Naive thymus-derived CD4-positive, alpha-beta T cell (primary cell): ENCODE data around the gene AFF2. TPM values are rescaled to one million over a fixed set of nuclear protein-coding genes. Genes with fewer than 3 reads are reported as not detected.

Experiments
- ATAC-seq: fragments of 150-1000 bp; cut with Tn5 transposase; 2 replicates; pipeline ENCODE4 v1.10.0; 2021; ENCODE audit warnings: mild to moderate bottlenecking, moderate library complexity
- CTCF ChIA-PET: fragments of 350-600 bp; sonication (Branson Sonifier 250); formaldehyde crosslinking; loops from one replicate; lab custom pipeline; 2021; ENCODE audit warnings: antibody characterized with exemption; lab: Charles Lee
- POLR2A ChIA-PET: fragments of 350-600 bp; sonication (Branson Sonifier 250); formaldehyde crosslinking; loops from one replicate; lab custom pipeline; 2021; ENCODE audit warnings: antibody characterized with exemption, inconsistent platforms; lab: Charles Lee
- DNase-seq, 9 donors: peaks; one replicate each; pipeline versions ENCODE4 v3.0.0 to v3.0.0-alpha.2; 2020 to 2022; ENCODE audit warnings: mixed read lengths in 1 of 9
- H3K27ac ChIP-seq: one replicate; pipeline ENCODE4 v1.7.0; 2013; ENCODE audit warnings: mild to moderate bottlenecking, low read depth, low read length, moderate library complexity
- H3K27me3 ChIP-seq, 2 donors: one replicate each; pipeline ENCODE4 v1.7.0; 2013; ENCODE audit warnings: low read length in 2 of 2, mild to moderate bottlenecking in 2 of 2, moderate library complexity in 2 of 2; ENCODE audit not compliant: control insufficient read depth in 2 of 2, insufficient read depth in 2 of 2
- H3K36me3 ChIP-seq, 3 experiments: 1 replicate in 2 of 3; 2 replicates in 1 of 3; pipeline ENCODE4 v1.7.0; 2013; ENCODE audit warnings: low read length in 3 of 3, mild to moderate bottlenecking in 3 of 3, moderate library complexity in 1 of 3; ENCODE audit not compliant: insufficient read depth in 3 of 3, control insufficient read depth in 2 of 3
- H3K4me1 ChIP-seq, 2 donors: one replicate each; pipeline ENCODE4 v1.7.0; 2013; ENCODE audit warnings: low read length in 2 of 2, mild to moderate bottlenecking in 2 of 2, moderate library complexity in 1 of 2; ENCODE audit not compliant: control insufficient read depth in 2 of 2, insufficient read depth in 2 of 2
- H3K4me3 ChIP-seq: 2 replicates; pipeline ENCODE4 v1.7.0; 2013; ENCODE audit warnings: mild to moderate bottlenecking, low read length
- H3K9me3 ChIP-seq, 3 experiments: 1 replicate in 2 of 3; 2 replicates in 1 of 3; pipeline ENCODE4 v1.7.0; 2013; ENCODE audit warnings: low read length in 3 of 3; ENCODE audit not compliant: control insufficient read depth in 2 of 3
- H3K27ac Mint-ChIP-seq, 9 donors: one replicate each; pipeline ENCODE4 v1.8.0; 2020 to 2022; ENCODE audit warnings: mixed read lengths in 9 of 9, mild to moderate bottlenecking in 8 of 9, moderate library complexity in 5 of 9, inconsistent platforms in 2 of 9
- H3K27me3 Mint-ChIP-seq, 5 donors: one replicate each; pipeline ENCODE4 v1.8.0; 2021 to 2022; ENCODE audit warnings: mixed read lengths in 5 of 5, mild to moderate bottlenecking in 1 of 5
- H3K36me3 Mint-ChIP-seq, 5 donors: one replicate each; pipeline ENCODE4 v1.8.0; 2020 to 2022; ENCODE audit warnings: mixed read lengths in 5 of 5, mild to moderate bottlenecking in 3 of 5, inconsistent platforms in 1 of 5
- H3K4me1 Mint-ChIP-seq, 7 donors: one replicate each; pipeline ENCODE4 v1.8.0; 2020 to 2022; ENCODE audit warnings: mixed read lengths in 7 of 7, mild to moderate bottlenecking in 3 of 7, inconsistent platforms in 1 of 7
- H3K4me3 Mint-ChIP-seq, 10 donors: one replicate each; pipeline ENCODE4 v1.8.0; 2020 to 2022; ENCODE audit warnings: mild to moderate bottlenecking in 10 of 10, mixed read lengths in 10 of 10, moderate library complexity in 6 of 10, inconsistent platforms in 2 of 10
- H3K9me3 Mint-ChIP-seq, 11 donors: one replicate each; pipeline ENCODE4 v1.8.0; 2020 to 2022; ENCODE audit warnings: mixed read lengths in 11 of 11, mild to moderate bottlenecking in 4 of 11, inconsistent platforms in 1 of 11, moderate library complexity in 1 of 11
- intact Hi-C, 2 donors: fragments of 100-400 bp; cut with micrococcal nuclease; formaldehyde crosslinking; loops; one replicate each; pipeline ENCODE4 v1.15.1; 2023
- polyA plus RNA-seq, 2 donors: library from polyadenylated mRNA; unstranded; fragments of 300-500 nt; fragmentation: Illumina TruSeq; gene quantifications; one replicate each; pipeline ENCODE4 v1.2.3, GENCODE V29; 2021
- total RNA-seq, 6 experiments: library from RNA in 5 of 6; stranded (reverse) in 5 of 6; gene quantifications; 1 replicate in 5 of 6; 2 replicates in 1 of 6; pipeline ENCODE4 v1.2.3 and lab custom pipeline; 2021 to 2026

The AFF2 gene
- total and polyA plus RNA-seq, 7 experiments from 2014 or later: 0.31 to 6.0 (median 2.8) TPM

- intact Hi-C loops: no loop called here
- no peaks in the 10 kb centered on the region for H3K9me3 Mint-ChIP-seq
- ATAC-seq: no peak
- DNase-seq: no peak
- H3K4me1 Mint-ChIP-seq: no peaks in the 10 kb centered on the region
- Histone ChIP-seq H3K27me3 (no peaks in the 10 kb centered on the region), H3K9me3 (no peaks in the 10 kb centered on the region), H3K27ac (no peak overlapping the region), H3K4me1 (no peaks in the 10 kb centered on the region), H3K4me3 (no peak overlapping the region), H3K36me3 (no peaks in the 10 kb centered on the region)
- no peak overlapping the region for H3K27ac Mint-ChIP-seq
- ChIA-PET POLR2A (no interaction called here), CTCF (no interaction called here)
- H3K27me3 Mint-ChIP-seq: no peaks in the 10 kb centered on the region
- H3K4me3 Mint-ChIP-seq: no peak overlapping the region
- peaks cover 0 to 3% (median 0%) of the 10 kb centered on the region in 5 donors for H3K36me3 Mint-ChIP-seq
Measured at GRCh38 chrX:148811236-148811635, 310.8 kb downstream of the AFF2 start.

GRCh38 chrX:148813422-148813821 lies 313.0 kb downstream of the AFF2 start:
- H3K4me3 Mint-ChIP-seq: no peak overlapping the region
- POLR2A ChIA-PET: no interaction called here
- no peaks in the 10 kb centered on the region for H3K4me1 Mint-ChIP-seq
- no peaks in the 10 kb centered on the region for H3K27me3 ChIP-seq
- DNase-seq (no peak), ATAC-seq (no peak)
- H3K9me3 Mint-ChIP-seq: no peaks in the 10 kb centered on the region
- no peaks in the 10 kb centered on the region for H3K36me3 ChIP-seq
- no peak overlapping the region for H3K27ac Mint-ChIP-seq
- H3K27ac ChIP-seq: no peak overlapping the region
- CTCF ChIA-PET: no interaction called here
- no peaks in the 10 kb centered on the region for H3K4me1 ChIP-seq
- H3K36me3 Mint-ChIP-seq: peaks cover 0 to 3% (median 0%) of the 10 kb centered on the region in 5 donors
- intact Hi-C loops: no loop called here
- H3K4me3 ChIP-seq: no peak overlapping the region
- no peaks in the 10 kb centered on the region for H3K27me3 Mint-ChIP-seq
- no peaks in the 10 kb centered on the region for H3K9me3 ChIP-seq

GRCh38 chrX:148813967-148814366 lies 313.6 kb downstream of the AFF2 start:
- Mint-ChIP-seq H3K4me1 (no peaks in the 10 kb centered on the region), H3K27me3 (no peaks in the 10 kb centered on the region), H3K4me3 (no peak overlapping the region), H3K27ac (no peak overlapping the region), H3K36me3 (peaks cover 0 to 3% (median 0%) of the 10 kb centered on the region in 5 donors), H3K9me3 (no peaks in the 10 kb centered on the region)
- DNase-seq (no peak), ATAC-seq (no peak)
- Histone ChIP-seq H3K4me1 (no peaks in the 10 kb centered on the region), H3K9me3 (no peaks in the 10 kb centered on the region), H3K27me3 (no peaks in the 10 kb centered on the region), H3K36me3 (no peaks in the 10 kb centered on the region), H3K4me3 (no peak overlapping the region), H3K27ac (no peak overlapping the region)
- ChIA-PET CTCF (no interaction called here), POLR2A (no interaction called here)
- intact Hi-C loops: no loop called here

GRCh38 chrX:148815218-148815961 lies 315.0 kb downstream of the AFF2 start:
- no peaks in the 10 kb centered on the region for H3K9me3 ChIP-seq
- DNase-seq (no peak), ATAC-seq (no peak)
- CTCF ChIA-PET: no interaction called here
- Mint-ChIP-seq H3K9me3 (no peaks in the 10 kb centered on the region), H3K27me3 (no peaks in the 10 kb centered on the region), H3K4me1 (no peaks in the 10 kb centered on the region), H3K36me3 (peaks cover 0 to 3% (median 0%) of the 10 kb centered on the region in 5 donors), H3K4me3 (no peak overlapping the region), H3K27ac (no peak overlapping the region)
- H3K27ac ChIP-seq: no peak overlapping the region
- intact Hi-C loops: no loop called here
- POLR2A ChIA-PET: no interaction called here
- no peaks in the 10 kb centered on the region for H3K36me3 ChIP-seq
- no peaks in the 10 kb centered on the region for H3K4me1 ChIP-seq
- no peak overlapping the region for H3K4me3 ChIP-seq
- no peaks in the 10 kb centered on the region for H3K27me3 ChIP-seq

GRCh38 chrX:148823986-148824385 lies 323.6 kb downstream of the AFF2 start:
- ChIA-PET POLR2A (no interaction called here), CTCF (no interaction called here)
- Mint-ChIP-seq H3K9me3 (peaks cover 0 to 4% (median 0%) of the 10 kb centered on the region in 11 donors), H3K4me1 (no peaks in the 10 kb centered on the region), H3K36me3 (peaks cover 0 to 3% (median 0%) of the 10 kb centered on the region in 5 donors), H3K27me3 (no peaks in the 10 kb centered on the region), H3K27ac (no peak overlapping the region), H3K4me3 (peak overlapping the region in 1 of 10 donors; percentile 5)
- ATAC-seq (no peak), DNase-seq (no peak)
- no peaks in the 10 kb centered on the region for H3K27me3 ChIP-seq
- no peaks in the 10 kb centered on the region for H3K36me3 ChIP-seq
- intact Hi-C loops: no loop called here
- no peak overlapping the region for H3K4me3 ChIP-seq
- no peaks in the 10 kb centered on the region for H3K9me3 ChIP-seq
- H3K27ac ChIP-seq: no peak overlapping the region
- no peaks in the 10 kb centered on the region for H3K4me1 ChIP-seq

GRCh38 chrX:148825696-148826095 lies 325.3 kb downstream of the AFF2 start:
- ChIA-PET POLR2A (interaction anchor here (0.5 kb wide), 1 partner anchor 54 kb away, joined by 3 read pairs; no protein-coding TSS in a partner anchor), CTCF (no interaction called here)
- ATAC-seq: no peak
- H3K4me1 Mint-ChIP-seq: no peaks in the 10 kb centered on the region
- H3K9me3 Mint-ChIP-seq: peaks cover 0 to 22% (median 0%) of the 10 kb centered on the region in 11 donors
- H3K27me3 Mint-ChIP-seq: no peaks in the 10 kb centered on the region
- Histone ChIP-seq H3K27me3 (no peaks in the 10 kb centered on the region), H3K4me1 (no peaks in the 10 kb centered on the region), H3K9me3 (no peaks in the 10 kb centered on the region), H3K4me3 (no peak overlapping the region), H3K36me3 (no peaks in the 10 kb centered on the region), H3K27ac (no peak overlapping the region)
- intact Hi-C loops: no loop called here
- DNase-seq: no peak
- H3K27ac Mint-ChIP-seq: no peak overlapping the region
- peaks cover 0 to 5% (median 0%) of the 10 kb centered on the region in 5 donors for H3K36me3 Mint-ChIP-seq
- no peak overlapping the region for H3K4me3 Mint-ChIP-seq

GRCh38 chrX:148836741-148837140 lies 336.3 kb downstream of the AFF2 start:
- Histone ChIP-seq H3K27ac (no peak overlapping the region), H3K36me3 (no peaks in the 10 kb centered on the region), H3K4me1 (no peaks in the 10 kb centered on the region), H3K4me3 (no peak overlapping the region), H3K9me3 (no peaks in the 10 kb centered on the region), H3K27me3 (no peaks in the 10 kb centered on the region)
- no peak overlapping the region for H3K27ac Mint-ChIP-seq
- intact Hi-C loops: no loop called here
- H3K4me3 Mint-ChIP-seq: no peak overlapping the region
- no peaks in the 10 kb centered on the region for H3K4me1 Mint-ChIP-seq
- DNase-seq (no peak), ATAC-seq (no peak)
- H3K36me3 Mint-ChIP-seq: no peaks in the 10 kb centered on the region
- POLR2A ChIA-PET: no interaction called here
- CTCF ChIA-PET: interaction anchor here (0.7 kb wide), 1 partner anchor 28 kb away, joined by 3 read pairs; no protein-coding TSS in a partner anchor
- H3K9me3 Mint-ChIP-seq: peaks cover 0 to 1% (median 0%) of the 10 kb centered on the region in 11 donors
- H3K27me3 Mint-ChIP-seq: no peaks in the 10 kb centered on the region
